Fibroblast of villous mesenchyme (primary cell): ENCODE results near the gene SAMD11. TPM values are rescaled to one million over a fixed set of nuclear protein-coding genes. Genes with fewer than 3 reads are reported as not detected.

ENCODE experiments used
- DNase-seq: peaks from one replicate; pipeline ENCODE4 v3.0.0-alpha.2; 2010; ENCODE audit warnings: low read depth
- H3K4me3 ChIP-seq: 2 replicates; pipeline ENCODE4 v1.5.1; 2011; ENCODE audit warnings: low read depth, mild to moderate bottlenecking, low read length
- CTCF ChIP-seq: IDR thresholded peaks from 2 replicates; pipeline ENCODE4 v1.5.1; 2012; ENCODE audit warnings: low read depth, mild to moderate bottlenecking, low read length; ENCODE audit not compliant: insufficient read depth
- small RNA-seq: library from RNA; depleted of rRNA; stranded (forward); fragments of <200 nt; gene quantifications from one replicate; pipeline ENCODE3, GENCODE V24; 2012
- total RNA-seq: library from RNA; depleted of rRNA; stranded (reverse); fragments of >200 nt; gene quantifications from 2 replicates; pipeline ENCODE4 v1.2.3, GENCODE V29; 2012

SAMD11 gene
- total RNA-seq, 1 donor = 2.2 TPM

GRCh38 chr1:993379-993995 lies 69.8 kb downstream of the SAMD11 start:
- no peak overlapping the region for H3K4me3 ChIP-seq
- no peak for DNase-seq
- TF ChIP-seq CTCF = no peak

Small RNA genes within 50 kb of the gene (small RNA-seq; reads per million reads assigned to genes)
- gene AL645608.4 = not detected

Other genes with a start within 250 kb of the SAMD11 start
- gene OR4F16, start 237.3 kb upstream of the SAMD11 start, total RNA-seq = 0.32 TPM in 1 of 2 replicates, not detected in the other
- 66.7 and 76.9 TPM in 2 replicates for gene NOC2L, start 35.3 kb downstream of the SAMD11 start, total RNA-seq
- 6.0 and 9.3 TPM in 2 replicates for gene KLHL17, start 36.7 kb downstream of the SAMD11 start, total RNA-seq
- gene PLEKHN1, start 42.6 kb downstream of the SAMD11 start, total RNA-seq = 1.7 and 1.9 TPM in 2 replicates
- under 0.01 and 0.43 TPM in 2 replicates for gene PERM1, start 58.2 kb downstream of the SAMD11 start, total RNA-seq
- gene HES4, start 76.2 kb downstream of the SAMD11 start, total RNA-seq = 2.2 and 8.1 TPM in 2 replicates
- gene ISG15, start 89.6 kb downstream of the SAMD11 start, total RNA-seq = 132 and 137 TPM in 2 replicates
- 77.0 and 95.9 TPM in 2 replicates for gene AGRN, start 96.2 kb downstream of the SAMD11 start, total RNA-seq
- not detected in 2 replicates for gene RNF223, start 150.4 kb downstream of the SAMD11 start, total RNA-seq
- 6.5 and 7.1 TPM in 2 replicates for gene C1orf159, start 192.2 kb downstream of the SAMD11 start, total RNA-seq
- not detected in 2 replicates for gene TTLL10, start 250.0 kb downstream of the SAMD11 start, total RNA-seq